Glomerular visceral epithelial cell (primary cell): ENCODE results near the gene PTPRS.

Experiments used
- DNase-seq: peaks from one replicate; pipeline ENCODE4 v3.0.0-alpha.2; 2016; ENCODE audit errors: extremely low spot score

PTPRS gene

DNA sequence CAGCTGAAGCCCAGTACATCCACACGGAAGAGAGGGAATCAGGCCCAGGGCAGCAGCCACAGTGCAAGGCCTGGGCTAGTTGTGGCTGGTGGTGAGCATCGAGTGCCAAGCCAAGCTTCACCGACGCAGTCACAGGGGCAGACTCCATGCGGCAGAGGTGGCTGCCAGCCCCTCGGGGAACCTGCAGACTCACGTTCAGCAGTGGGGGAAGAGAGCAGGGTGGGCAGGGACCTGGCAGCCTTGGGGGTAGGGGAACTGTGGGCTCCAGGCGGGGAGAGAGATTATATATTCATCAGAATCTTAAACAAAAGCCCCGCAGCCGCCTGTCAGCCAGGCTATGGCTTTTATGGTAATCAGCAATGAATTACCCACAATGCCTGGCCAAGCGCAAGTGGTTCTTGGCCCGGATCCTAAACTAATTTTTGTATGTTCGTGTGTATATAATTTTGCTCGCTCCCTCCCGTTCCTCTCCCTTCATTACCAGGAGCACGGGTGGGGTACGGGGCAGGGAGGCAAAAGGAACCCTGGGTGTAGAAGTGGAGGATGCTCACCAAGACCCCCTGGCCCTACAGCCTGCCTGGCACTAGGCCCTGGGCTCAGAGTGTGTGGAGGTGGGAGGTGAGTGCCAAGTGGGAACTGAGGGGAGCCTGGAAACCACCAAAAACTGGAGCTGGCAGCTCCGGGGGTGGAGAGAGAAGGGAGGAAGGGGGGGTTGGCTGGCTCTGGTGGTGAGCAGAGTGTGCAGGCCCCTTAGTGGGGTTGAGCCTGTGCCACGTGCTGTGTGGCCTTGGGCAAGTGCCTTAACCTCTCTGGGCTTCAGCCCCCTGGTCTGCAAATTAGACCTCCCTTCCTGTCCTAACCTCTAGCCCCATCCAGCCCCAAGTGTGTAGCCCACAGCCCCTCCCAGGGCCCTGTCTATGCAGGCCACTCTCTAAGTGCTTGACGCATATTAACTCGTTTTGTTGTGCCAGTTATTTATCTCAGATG is 31.9 kb downstream of the PTPRS start:
- DNase-seq, result no peak

DNA sequence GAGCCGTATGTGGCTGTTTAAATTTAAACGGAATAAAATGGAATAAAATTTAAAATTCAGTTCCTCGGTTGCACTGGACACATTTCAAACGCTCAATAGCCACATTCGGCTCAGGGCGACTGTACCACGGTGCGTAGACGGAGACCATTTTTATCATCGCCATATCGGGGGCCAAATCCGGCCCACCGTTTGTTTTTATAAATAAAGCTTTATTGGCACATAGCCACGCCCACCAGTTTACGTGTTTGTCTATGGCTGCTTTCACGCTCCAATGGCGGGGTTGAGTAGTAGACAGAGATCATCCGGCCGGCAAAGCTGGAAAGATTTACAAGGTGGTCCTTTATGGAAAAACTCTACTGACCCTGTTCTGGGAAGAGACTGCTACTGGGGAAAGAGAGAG is 33.0 kb downstream of the PTPRS start:
- DNase-seq, result no peak

DNA sequence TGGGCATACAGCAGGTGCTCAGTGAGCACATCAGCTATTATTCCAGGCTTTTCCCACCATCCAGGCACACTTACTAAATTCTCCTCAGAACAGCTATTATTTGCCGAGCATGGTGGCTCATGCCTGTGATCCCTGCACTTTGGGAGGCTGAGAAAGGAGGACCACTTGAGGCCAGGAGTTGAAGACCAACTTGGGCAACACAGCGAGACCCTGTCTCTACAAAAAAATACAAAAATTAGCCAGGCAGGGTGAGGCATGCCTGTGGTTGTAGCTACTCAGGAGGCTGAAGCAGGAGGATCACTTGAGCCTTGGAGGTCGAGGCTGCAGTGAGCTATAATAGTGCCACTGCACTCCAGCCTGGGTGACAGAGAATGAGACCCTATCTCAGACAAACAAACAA is 35.4 kb downstream of the PTPRS start:
- no peak for DNase-seq

DNA sequence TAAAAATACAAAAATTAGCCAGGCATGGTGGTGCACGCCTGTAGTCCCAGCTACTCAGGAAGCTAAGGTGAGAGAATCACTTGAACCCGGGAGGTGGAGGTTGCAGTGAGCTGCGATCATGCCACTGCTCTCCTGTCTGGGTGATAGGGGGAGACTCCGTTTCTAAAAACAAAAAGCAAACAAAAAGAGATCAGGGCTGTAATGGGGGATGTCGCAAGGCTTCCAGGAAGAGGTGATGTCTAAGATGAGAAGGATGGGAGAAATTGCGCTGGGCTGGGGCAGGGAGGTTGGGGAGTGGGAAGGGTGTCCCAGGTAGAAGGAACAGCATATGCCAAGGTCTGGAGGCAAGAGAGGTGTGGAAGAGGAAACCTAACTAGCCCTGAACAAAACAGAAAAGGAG is 36.1 kb downstream of the PTPRS start:
- no peak for DNase-seq

DNA sequence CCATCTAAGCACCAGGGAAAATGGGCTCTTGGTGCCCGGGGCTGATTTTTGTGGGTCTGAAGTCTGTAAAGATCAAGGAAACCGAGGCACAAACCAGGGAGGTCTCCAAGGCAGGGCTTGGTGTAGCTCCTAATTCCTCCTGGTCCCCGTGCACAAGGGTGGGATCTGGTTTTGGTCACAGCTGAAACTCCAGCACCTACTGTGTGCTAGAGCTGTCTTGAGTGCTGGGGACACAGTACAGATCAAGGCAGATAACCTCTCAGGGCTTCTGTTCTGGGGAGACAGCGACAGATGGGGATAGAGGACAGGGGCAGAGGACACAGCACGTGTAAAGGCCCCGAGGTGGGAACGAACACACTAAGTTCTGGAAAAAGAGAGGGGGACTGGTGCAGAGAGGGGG is 37.4 kb downstream of the PTPRS start:
- DNase-seq, result no peak

DNA sequence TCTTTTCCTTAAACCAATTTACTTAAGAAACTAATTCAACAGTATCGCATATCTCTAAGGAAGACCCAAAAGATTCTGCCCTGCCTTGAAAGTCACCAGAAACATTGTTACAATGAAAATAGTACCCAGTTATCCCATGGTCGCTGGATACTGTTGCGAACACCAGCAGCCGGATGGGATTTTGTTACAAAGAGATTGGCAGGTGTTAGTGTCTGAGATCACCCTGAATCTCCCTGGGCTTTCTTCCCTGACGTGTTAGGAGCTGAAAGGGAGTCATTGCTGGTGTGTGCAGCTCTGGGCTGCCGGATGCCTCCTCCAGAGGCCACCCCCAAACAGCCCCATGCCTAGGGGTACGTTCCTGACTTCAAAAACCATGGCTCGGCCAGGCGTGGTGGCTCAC is 38.2 kb downstream of the PTPRS start:
- no peak for DNase-seq

DNA sequence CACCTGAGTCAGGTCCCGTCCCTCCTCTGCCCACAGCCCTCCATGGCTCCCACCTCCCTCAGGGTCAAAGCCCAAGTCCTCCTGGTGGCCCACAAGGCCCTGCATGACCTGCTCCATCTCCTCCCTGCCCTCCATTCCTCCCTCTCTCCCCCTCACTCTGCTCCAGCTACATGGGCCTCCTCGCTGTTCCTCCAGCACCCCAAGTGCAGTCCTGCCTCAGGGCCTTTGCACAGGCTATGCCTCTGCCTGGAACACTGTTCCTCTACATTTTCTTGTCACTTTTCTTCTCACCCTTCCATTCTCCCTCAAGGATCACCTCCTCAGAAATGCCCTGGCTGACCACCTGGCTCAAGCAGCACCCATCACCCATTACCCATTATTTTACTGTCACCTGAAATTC is 41.5 kb downstream of the PTPRS start:
- DNase-seq, result no peak

DNA sequence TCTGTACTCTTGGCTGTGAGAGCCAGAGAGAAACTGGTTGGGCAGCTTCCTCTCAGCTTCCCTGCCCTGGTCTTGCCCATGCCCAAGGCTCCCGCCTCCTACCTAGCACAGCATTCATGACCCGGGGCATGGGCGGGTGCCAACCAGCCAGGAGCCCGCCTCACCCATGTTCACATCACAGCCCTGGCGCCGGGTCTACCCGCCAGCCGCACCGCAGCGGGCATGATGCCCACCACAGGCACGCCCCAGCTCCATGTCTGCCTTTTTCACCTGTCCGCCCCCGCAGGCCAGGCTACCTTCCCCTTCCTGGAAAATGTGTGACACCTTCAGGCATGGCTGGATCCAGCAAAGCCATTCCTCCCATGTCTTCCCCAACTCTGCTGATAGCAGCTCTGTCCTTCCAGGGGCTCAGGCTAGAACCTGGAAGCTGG is 42.1 kb downstream of the PTPRS start:
- no peak for DNase-seq

DNA sequence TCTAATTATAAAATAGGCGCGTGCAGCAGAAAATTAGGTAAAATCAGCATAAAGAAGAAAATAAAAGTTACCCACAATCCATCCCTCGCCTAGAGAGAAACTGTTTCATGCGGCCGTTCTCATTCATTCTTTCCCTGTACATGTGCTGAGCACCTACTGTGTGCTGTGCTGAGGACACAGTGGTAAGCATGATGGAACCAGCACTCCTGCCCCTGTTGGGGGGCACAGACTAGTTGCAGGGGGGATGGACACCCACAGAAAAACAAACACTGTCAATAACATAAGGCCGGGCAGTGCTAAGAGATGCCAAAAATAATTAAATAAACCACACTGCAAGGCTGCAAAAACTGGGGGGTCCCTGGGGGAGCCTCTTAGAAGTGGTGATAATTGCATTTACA is 43.3 kb downstream of the PTPRS start:
- DNase-seq, result no peak

DNA sequence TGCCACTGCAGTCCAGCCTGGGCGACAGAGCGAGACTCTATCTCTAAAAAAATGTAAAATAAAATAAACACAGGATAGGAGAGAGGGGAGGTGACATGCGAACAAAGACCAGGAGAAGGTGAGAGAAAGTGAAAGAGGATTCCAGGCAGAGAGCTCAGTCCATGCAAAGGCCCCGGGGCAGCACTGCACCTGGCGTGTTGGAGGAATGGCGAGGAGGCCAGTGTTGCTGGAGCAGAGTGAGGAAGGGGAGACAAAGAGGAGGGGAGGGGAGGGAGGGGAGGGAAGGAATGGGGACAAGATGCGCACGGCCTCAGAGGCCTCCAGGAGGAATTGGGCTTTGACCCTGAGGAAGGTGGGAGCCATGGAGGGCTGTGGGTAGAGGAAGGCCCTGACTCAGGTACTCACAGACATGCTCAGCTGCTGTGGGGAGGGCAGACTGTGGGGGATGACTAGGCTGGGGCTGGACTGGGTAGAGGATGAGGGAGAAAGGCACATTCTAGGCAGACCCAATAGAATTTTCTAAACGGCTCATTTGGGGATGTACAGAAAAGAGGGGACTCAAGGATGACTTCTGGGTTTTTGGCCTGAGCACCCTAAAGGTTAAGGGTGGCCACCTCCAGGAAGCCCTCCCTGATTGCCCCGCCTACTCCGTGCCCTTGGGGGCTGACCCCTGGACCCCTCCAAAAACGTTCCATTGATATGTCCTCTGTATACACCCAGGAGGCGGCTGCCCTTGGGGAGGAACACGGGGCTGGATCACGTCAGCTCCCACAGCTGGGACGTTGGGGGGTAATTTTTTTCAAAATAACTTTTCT is 43.9 kb downstream of the PTPRS start:
- no peak for DNase-seq

DNA sequence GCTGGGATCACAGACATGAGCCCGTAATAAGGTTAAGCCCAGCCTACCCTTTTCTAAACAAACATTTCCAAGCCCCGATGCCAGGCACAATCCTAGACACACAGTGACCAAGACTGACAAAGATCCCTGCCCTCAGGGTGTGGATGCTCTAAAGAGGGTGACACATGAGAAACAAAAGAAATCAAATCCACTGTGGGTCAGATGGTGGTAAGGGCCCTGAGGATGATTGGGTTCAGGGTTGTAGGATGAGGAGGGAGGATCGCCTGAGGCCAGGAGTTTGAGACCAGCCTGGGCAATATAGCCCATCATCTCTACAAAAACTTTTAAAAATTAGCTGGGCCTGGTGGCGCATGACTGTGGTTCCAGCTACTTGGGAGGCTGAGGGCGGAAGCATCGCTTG is 44.6 kb downstream of the PTPRS start:
- no peak for DNase-seq

DNA sequence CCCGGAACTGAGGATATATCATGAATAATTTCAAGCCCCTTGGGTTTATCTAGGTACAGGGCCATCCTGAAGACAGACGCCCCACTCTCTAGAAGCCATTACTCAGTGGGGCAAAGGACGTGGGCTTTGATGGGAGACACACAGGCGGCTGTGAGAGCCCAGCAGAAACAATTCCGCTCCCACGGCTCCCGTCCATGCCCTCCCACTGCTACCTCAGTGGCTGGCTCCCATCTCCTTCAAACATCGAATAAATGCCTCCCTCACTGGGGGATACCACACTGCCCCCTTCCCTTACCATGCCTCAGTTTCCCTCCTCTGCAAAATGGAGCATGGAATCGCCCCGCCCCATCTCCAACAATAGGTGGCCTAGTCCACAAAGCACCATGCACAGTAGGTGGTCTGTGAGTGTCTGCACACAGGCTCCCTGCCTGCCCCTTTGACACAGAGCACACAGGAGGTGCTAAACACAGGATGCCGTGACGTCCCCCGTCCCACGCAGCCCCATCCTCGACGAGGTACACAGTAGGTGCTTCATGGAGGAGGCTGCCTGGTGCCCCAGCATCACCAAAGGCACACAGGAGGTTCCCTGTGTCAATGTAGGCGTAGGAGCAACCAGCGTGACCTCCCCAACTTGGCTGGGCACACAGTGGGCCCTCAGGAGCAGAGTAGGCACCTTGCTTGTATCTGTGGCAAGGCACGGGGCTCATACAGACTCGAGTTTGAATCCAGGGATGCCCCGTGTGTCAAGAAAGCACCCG is 46.0 kb downstream of the PTPRS start:
- DNase-seq, result no peak

DNA sequence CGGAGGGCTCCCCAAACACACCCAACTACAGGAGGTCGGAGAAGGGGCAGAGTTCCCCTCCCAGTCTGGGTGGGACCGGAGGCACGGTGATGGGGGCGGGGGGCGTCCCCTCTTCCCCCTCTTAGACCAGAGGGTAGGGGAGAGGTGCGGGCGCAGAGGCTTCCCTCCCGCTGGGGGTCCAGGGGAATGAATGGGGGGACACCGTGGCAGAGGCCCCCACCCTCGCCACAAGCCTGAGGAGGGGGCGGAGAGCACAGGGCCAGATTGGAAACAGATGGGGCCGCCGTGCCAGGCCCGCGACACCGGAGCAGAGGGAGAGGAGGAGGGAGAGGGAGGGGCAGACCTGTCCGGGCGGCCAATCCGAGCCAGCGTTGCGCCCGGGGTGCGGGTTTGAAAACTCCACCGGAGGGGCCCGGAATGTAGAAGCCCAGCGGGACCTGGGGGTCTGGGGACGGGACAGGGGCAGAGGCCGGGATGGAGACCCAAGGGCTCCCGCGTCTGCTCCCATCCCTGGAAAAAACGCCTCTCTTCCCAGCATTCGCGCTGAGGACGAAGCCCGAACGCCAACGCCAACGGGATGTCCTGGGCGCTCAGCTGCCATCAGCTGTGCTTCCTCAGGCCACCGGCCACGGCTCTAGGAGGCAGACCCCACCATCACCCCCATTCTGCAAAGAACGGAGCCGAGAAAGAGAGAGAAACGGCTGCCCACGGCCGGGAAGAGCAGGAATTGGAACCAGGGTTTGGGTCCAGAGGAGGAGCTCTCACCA is 46.8 kb downstream of the PTPRS start:
- DNase-seq, result no peak

DNA sequence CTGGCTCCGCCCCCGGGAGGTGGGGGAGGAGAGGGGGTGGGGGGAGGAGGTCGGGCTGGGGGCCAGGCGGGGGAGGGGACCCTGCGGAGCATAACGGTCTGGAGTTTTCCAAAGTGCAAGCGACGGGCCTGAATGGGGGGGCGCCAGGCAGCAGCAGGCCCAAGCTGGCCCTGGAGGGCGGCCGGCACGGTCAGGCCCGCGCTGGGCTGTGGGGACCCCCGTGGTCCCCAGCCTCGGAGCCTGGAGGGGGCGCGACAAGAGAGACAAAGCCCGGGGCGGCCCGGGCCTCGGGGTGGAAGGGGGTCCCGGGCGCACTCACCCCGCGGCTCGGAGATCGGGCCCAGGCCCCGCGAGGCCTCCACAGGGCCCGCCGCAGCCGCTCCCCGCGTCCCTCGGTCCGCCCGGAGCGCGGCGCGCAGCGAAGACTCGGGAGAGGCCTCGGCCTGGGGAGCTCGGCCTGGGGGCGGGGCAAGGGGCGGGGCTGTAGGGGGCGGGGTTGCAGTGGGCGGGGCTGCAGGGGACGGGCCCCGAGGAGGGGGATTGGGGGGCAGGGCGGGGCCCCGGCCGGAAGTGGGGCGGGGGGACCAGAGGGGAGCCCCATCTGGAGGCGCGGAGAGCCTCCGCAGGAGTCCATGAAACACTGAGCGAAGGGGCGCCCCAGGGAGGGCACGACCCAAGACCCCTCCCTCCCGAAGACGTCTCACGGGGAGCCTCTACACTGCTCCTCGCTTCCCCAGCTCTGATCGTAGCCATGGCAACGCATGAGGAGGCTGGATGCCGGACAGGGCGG is 47.6 kb downstream of the PTPRS start:
- DNase-seq, result peak; percentile 69

DNA sequence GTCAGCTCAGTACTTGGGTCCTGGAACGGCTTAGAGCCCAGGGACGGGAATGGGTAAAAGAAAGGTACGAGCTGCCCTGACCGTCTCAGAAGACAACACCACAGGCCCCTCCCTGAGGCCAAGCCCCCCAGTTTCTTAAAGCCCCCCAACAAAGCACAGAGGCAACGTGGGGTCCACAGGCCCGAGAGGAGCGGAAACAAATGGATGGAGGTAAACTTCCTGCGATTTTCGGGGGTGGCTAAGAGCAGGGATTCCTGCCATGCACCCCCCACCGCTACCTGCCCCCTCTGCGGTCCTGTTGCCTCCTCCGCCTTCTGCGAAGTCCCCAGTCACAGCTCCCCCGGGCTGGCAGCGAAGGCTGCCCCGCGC is 48.2 kb downstream of the PTPRS start:
- no peak for DNase-seq

DNA sequence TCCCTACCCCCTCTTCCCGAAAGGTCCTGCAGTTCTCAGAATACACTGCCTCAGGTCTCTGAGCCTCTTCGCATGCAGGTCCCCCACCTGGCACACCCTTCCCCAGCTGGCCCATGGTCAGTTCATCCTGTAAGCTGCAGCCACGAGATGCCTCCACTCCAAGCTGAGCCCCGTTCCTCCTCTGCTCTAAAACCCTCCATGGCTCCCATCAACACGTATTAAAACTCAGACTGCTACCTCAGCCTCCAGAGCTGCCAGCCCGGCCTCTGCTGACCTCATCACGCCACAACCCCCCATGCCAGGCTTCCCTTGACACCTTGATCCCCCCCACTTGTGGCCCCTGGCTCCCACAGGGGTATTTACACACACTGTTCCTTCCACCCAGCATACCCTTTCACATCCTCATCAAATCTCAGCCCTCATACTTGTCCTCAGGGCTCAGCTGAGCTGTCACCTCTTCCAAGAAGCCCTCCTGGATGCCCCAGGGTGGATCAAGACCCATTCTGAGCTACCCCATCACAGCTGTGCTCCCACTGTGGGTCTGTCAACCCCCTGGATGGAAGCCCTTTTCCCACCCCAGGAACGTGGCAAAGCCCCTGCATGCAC is 48.9 kb downstream of the PTPRS start:
- DNase-seq, result no peak
